SK-N-SH treated with all-trans-retinoic acid at 6 μM for 48 hours (cell line): Measurements from ENCODE around the gene ANKRD65.

ENCODE experiments used
- ARNTL ChIP-seq: fragments of 450-650 bp; formaldehyde crosslinking; IDR thresholded peaks from 2 replicates; pipeline ENCODE4 v1.5.0; 2020; ENCODE audit warnings: low read depth, mild to moderate bottlenecking, moderate library complexity, borderline replicate concordance
- BACH2 ChIP-seq: fragments of 250-450 bp; sonication (Bioruptor Pico); IDR thresholded peaks from 2 replicates; pipeline ENCODE4 v1.9.0; 2021; ENCODE audit warnings: mild to moderate bottlenecking, borderline replicate concordance
- CSDC2 ChIP-seq: fragments of 250-450 bp; sonication (Bioruptor Pico); IDR thresholded peaks from 2 replicates; pipeline ENCODE4 v1.5.0; 2020; ENCODE audit warnings: mild to moderate bottlenecking, moderate library complexity
- ESRRG ChIP-seq: fragments of 250-450 bp; sonication (Bioruptor Pico); IDR thresholded peaks from 2 replicates; pipeline ENCODE4 v1.6.1; 2021; ENCODE audit warnings: mild to moderate bottlenecking
- ISL1 ChIP-seq: fragments of 250-450 bp; sonication (Bioruptor Pico); IDR thresholded peaks from 2 replicates; pipeline ENCODE4 v2.1.2; 2022; ENCODE audit warnings: mild to moderate bottlenecking, moderate library complexity
- SNAI2 ChIP-seq: fragments of 250-450 bp; sonication (Bioruptor Pico); IDR thresholded peaks from 2 replicates; pipeline ENCODE4 v1.5.0; 2020; ENCODE audit warnings: mild to moderate bottlenecking, moderate library complexity
- TCF4 ChIP-seq: fragments of 250-450 bp; sonication (Bioruptor Pico); IDR thresholded peaks from 2 replicates; pipeline ENCODE4 v1.8.0; 2021; ENCODE audit warnings: mild to moderate bottlenecking, moderate library complexity, borderline replicate concordance
- ZFP3 ChIP-seq: fragments of 250-450 bp; sonication (Bioruptor Pico); IDR thresholded peaks from 2 replicates; pipeline ENCODE4 v1.5.0; 2020; ENCODE audit warnings: mild to moderate bottlenecking, moderate library complexity
- TF ChIP-seq, protein P1 (sequence below): fragments of 250-450 bp; sonication (Bioruptor Pico); IDR thresholded peaks from 2 replicates; pipeline ENCODE4 v1.5.1; 2020; ENCODE audit warnings: low read depth, mild to moderate bottlenecking, moderate library complexity
- TF ChIP-seq, protein P2 (sequence below): fragments of 250-450 bp; sonication (Bioruptor Pico); IDR thresholded peaks from 2 replicates; pipeline ENCODE4 v1.8.0; 2020; ENCODE audit warnings: mild to moderate bottlenecking, moderate library complexity, borderline replicate concordance
- TF ChIP-seq, protein P3 (sequence below): fragments of 250-450 bp; sonication (Bioruptor Pico); IDR thresholded peaks from 2 replicates; pipeline ENCODE4 v1.8.0; 2021; ENCODE audit warnings: low read depth, mild to moderate bottlenecking, moderate library complexity, borderline replicate concordance

DNA sequence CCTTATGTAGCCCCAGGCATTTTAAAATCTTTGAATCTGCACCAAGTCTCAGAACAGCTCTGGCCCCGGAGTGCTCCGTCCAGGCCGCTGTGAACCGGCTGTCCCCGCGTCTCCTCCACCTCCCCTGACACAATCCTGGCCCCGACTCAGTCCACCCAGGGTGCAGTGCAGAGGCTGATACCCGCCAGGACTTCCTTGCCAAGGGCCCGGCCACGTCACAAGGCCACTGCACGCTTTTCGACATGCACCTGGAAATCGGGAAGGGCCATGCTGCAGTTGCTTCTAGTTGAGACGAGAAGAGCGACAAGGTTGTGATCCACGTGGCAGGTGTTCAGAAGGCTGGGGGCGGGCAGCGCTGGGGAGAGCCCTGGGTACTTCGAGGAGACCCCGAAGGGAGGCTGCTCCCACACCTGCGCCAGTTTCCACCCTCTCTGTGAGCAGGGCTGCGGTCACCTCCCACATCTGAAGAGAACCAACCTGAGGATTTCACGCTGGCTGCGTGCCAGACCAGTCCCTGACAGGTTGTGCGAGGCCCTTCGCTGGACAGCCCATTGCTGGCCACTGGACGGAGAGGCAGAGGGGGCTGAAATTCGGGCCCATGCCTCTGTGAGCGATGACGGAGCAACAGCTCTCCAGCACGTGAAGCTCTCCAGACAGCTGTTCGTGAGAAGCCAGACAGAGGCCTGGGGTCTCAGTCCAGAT, 21.1 kb upstream of the ANKRD65 start:
- TF ChIP-seq ESRRG (CRISPR knock-in tag) (no peak), ZFP3 (no peak), SNAI2 (CRISPR knock-in tag) (no peak), ISL1 (CRISPR knock-in tag) (no peak), CSDC2 (no peak), TCF4 (CRISPR knock-in tag) (no peak), BACH2 (CRISPR knock-in tag) (no peak), ARNTL (CRISPR knock-in tag) (no peak)
- TF ChIP-seq, protein P1, sequence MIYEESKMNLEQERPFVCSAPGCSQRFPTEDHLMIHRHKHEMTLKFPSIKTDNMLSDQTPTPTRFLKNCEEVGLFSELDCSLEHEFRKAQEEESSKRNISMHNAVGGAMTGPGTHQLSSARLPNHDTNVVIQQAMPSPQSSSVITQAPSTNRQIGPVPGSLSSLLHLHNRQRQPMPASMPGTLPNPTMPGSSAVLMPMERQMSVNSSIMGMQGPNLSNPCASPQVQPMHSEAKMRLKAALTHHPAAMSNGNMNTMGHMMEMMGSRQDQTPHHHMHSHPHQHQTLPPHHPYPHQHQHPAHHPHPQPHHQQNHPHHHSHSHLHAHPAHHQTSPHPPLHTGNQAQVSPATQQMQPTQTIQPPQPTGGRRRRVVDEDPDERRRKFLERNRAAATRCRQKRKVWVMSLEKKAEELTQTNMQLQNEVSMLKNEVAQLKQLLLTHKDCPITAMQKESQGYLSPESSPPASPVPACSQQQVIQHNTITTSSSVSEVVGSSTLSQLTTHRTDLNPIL (CRISPR knock-in tag), result no peak
- TF ChIP-seq, protein P2, sequence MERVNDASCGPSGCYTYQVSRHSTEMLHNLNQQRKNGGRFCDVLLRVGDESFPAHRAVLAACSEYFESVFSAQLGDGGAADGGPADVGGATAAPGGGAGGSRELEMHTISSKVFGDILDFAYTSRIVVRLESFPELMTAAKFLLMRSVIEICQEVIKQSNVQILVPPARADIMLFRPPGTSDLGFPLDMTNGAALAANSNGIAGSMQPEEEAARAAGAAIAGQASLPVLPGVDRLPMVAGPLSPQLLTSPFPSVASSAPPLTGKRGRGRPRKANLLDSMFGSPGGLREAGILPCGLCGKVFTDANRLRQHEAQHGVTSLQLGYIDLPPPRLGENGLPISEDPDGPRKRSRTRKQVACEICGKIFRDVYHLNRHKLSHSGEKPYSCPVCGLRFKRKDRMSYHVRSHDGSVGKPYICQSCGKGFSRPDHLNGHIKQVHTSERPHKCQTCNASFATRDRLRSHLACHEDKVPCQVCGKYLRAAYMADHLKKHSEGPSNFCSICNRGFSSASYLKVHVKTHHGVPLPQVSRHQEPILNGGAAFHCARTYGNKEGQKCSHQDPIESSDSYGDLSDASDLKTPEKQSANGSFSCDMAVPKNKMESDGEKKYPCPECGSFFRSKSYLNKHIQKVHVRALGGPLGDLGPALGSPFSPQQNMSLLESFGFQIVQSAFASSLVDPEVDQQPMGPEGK (CRISPR knock-in tag), result no peak
- TF ChIP-seq, protein P3, sequence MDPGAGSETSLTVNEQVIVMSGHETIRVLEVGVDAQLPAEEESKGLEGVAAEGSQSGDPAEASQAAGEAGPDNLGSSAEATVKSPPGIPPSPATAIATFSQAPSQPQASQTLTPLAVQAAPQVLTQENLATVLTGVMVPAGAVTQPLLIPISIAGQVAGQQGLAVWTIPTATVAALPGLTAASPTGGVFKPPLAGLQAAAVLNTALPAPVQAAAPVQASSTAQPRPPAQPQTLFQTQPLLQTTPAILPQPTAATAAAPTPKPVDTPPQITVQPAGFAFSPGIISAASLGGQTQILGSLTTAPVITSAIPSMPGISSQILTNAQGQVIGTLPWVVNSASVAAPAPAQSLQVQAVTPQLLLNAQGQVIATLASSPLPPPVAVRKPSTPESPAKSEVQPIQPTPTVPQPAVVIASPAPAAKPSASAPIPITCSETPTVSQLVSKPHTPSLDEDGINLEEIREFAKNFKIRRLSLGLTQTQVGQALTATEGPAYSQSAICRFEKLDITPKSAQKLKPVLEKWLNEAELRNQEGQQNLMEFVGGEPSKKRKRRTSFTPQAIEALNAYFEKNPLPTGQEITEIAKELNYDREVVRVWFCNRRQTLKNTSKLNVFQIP, result no peak
